T-helper 2 cell treated with Interferon-gamma antibody and Interleukin-4, amounts not matched to agents 5 μg/mL and 100 μg/mL, for 36 hours (primary cell): ENCODE measurements around the gene ERO1A.

Experiments used
- DNase-seq: peaks from one replicate; pipeline ENCODE4 v3.0.0; 2021; ENCODE audit warnings: low spot score
- H3K27ac Mint-ChIP-seq: one replicate; pipeline ENCODE4 v1.8.0; 2021; ENCODE audit warnings: mild to moderate bottlenecking, mixed read lengths
- H3K27me3 Mint-ChIP-seq: one replicate; pipeline ENCODE4 v1.8.0; 2021; ENCODE audit warnings: low read depth, mixed read lengths
- H3K36me3 Mint-ChIP-seq: one replicate; pipeline ENCODE4 v1.8.0; 2021; ENCODE audit warnings: low read depth, mixed read lengths
- H3K4me1 Mint-ChIP-seq: one replicate; pipeline ENCODE4 v1.8.0; 2021; ENCODE audit warnings: low read depth, mixed read lengths
- H3K4me3 Mint-ChIP-seq: one replicate; pipeline ENCODE4 v1.8.0; 2022; ENCODE audit warnings: mild to moderate bottlenecking, moderate library complexity, mixed read lengths
- H3K9me3 Mint-ChIP-seq: one replicate; pipeline ENCODE4 v1.8.0; 2021; ENCODE audit warnings: mixed read lengths

Gene ERO1A

DNA sequence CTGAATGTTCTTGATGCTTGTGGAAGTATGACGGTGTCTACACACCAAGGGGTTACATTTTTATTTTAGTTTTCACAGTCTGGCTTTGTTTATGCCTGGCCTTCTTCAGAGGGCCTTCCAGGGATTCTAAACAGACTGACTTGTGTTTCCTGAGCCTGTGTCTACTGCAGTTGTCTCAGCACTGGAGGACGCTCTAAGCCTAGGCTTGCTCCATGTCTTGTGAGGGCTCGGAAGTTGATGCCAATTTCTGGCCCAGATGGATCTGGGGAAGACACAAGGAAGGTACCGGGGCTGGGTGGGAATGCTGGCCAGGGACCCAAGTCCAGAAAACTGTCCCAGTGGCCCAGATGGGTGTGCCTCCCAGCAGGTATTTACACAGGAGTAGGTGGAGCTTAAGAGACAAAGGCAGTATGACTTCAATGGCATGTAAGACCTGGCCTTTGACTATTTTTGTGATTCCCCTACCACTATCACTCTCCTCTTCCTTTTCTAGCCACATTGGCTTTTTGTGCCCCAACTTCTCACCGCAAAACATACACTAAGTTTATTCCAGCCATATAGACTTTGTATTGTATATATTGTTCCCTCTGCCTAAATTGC, 85.8 kb downstream of the ERO1A start:
- H3K9me3 Mint-ChIP-seq, result peaks cover 5% of the 10 kb centered on the region
- H3K36me3 Mint-ChIP-seq, result no peaks in the 10 kb centered on the region
- no peak for DNase-seq
- H3K27ac Mint-ChIP-seq, result no peak overlapping the region
- H3K27me3 Mint-ChIP-seq, result peaks cover 30% of the 10 kb centered on the region
- no peak overlapping the region for H3K4me3 Mint-ChIP-seq
- H3K4me1 Mint-ChIP-seq, result no peaks in the 10 kb centered on the region

DNA sequence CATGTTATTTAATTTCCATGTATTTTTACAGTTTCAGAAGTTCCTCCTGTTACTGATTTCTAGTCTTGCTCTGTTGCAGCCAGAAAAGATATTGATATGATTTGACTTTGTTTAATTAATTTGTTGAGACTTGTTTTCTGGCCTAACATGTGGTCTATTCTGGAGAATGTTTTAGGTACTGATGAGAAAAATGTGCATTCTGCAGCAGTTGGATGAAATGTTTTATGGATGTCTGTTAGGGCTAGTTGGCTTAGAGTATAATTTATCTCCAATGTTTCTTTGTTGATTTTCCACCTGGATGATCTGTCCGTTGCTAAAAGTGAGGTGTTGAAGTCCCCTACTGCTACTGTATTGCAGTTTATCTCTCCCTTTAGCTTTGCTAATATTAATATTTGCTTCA, 88.3 kb downstream of the ERO1A start:
- DNase-seq, result no peak
- peaks cover 4% of the 10 kb centered on the region for H3K4me1 Mint-ChIP-seq
- no peak overlapping the region for H3K4me3 Mint-ChIP-seq
- H3K9me3 Mint-ChIP-seq, result peaks cover 5% of the 10 kb centered on the region
- no peak overlapping the region for H3K27ac Mint-ChIP-seq
- peaks cover 36% of the 10 kb centered on the region for H3K27me3 Mint-ChIP-seq
- no peaks in the 10 kb centered on the region for H3K36me3 Mint-ChIP-seq

DNA sequence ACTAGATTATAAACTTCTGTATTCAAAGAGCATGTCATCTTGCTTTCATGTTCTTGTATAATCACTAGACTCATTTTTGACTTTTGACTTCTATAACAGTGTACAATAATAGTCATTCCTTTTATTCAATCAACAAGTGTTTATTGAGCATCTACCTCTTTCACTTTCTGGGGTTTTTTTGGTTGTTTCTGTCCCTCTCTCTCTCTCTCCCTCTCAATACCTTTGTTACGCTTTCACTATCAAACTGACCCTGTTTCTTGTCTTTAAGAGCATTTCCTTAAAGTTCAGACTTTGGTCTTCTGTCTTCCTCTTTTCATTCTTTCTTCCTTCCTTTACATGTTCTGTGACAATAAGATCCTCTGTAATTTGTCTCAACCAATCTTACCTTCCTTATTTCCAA, 93.2 kb downstream of the ERO1A start:
- H3K36me3 Mint-ChIP-seq, result no peaks in the 10 kb centered on the region
- no peak overlapping the region for H3K27ac Mint-ChIP-seq
- H3K4me3 Mint-ChIP-seq, result no peak overlapping the region

DNA sequence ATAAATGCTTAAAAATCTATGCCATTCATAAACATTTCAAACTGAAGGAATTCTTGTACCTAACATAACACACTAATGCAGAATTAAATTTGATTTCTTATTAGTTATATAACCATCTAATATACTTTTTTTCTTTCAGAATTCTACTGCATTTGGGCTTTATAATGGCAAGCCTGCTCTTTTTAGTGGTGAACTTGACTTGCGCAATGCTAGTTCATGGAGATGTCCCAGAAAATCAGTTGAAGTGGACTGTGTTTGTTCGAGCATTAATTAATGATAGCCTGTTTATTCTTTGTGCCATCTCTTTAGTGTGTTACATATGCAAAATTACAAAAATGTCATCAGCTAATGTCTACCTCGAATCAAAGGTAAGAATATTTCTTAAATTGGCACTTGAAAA, 95.4 kb downstream of the ERO1A start:
- Mint-ChIP-seq H3K27ac (no peak overlapping the region), H3K27me3 (peaks cover 23% of the 10 kb centered on the region), H3K9me3 (no peaks in the 10 kb centered on the region), H3K36me3 (no peaks in the 10 kb centered on the region), H3K4me3 (no peak overlapping the region), H3K4me1 (peaks cover 4% of the 10 kb centered on the region)
- no peak for DNase-seq

More for the DNA sequence above, 93.2 kb downstream of the ERO1A start:
- DNase-seq, result no peak
- Mint-ChIP-seq H3K4me1 (peaks cover 4% of the 10 kb centered on the region), H3K27me3 (peaks cover 34% of the 10 kb centered on the region), H3K9me3 (peaks cover 5% of the 10 kb centered on the region)

DNA sequence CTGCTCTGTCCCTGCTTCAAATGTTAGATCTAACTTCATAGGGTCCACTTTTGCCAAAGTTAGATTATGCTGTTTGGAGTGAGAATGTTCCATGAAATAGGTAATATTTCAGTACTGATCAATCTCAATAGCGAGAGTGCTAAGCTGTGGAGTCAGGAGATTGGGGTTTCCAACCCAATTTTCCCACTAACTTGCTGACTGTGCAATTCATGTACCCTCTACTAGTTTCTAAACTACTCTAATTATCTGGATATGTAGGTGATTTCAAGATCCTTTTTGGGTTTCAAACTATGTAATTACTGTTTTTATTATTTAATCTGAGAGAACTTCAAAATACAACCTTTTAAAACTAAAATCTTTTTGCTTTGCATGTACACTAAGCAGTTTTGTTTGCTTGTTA, 96.8 kb downstream of the ERO1A start:
- Mint-ChIP-seq H3K4me3 (no peak overlapping the region), H3K9me3 (no peaks in the 10 kb centered on the region), H3K4me1 (peaks cover 4% of the 10 kb centered on the region), H3K27ac (no peak overlapping the region), H3K36me3 (no peaks in the 10 kb centered on the region), H3K27me3 (peaks cover 28% of the 10 kb centered on the region)
- DNase-seq, result no peak

DNA sequence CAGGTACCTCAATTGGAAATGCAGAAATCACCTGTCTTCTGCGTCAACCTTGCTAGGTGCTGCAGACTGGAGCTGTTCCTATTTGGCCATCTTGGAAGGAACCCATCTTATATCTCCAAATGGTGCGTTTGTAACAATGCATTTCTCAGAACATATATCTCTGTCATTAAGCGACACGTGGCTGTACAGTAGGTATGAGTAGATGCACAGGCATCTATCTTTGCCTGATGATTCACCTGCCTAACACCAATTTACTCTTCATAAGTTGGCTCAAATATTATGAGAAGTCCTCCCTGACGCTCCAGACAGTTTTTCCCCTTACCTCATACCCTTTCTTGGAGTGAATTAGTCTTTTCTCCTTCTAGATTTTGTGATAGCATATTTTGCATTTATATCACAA, 98.5 kb downstream of the ERO1A start:
- DNase-seq, result no peak
- H3K4me3 Mint-ChIP-seq, result no peak overlapping the region
- H3K36me3 Mint-ChIP-seq, result no peaks in the 10 kb centered on the region
- H3K27me3 Mint-ChIP-seq, result peaks cover 23% of the 10 kb centered on the region
- no peak overlapping the region for H3K27ac Mint-ChIP-seq
- H3K9me3 Mint-ChIP-seq, result no peaks in the 10 kb centered on the region
- H3K4me1 Mint-ChIP-seq, result no peaks in the 10 kb centered on the region

DNA sequence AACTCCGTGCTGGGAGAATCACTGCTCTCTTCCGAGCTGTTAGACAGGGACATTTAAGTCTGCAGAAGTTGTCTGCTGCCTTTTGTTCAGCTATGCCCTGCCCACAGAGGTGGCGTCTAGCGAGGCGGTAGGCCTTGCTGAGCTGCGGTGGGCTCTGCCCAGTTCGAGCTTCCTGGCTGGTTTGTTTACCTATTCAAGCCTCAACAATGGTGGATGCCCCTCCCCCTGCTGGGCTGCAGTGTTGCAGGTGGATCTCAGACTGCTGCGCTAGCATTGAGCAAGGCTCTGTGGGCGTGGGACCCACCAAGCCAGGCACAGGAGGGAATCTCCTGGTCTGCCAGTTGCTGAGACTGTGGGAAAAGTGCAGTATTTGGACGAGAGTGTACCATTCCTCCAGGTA, 99.0 kb downstream of the ERO1A start:
- Mint-ChIP-seq H3K36me3 (no peaks in the 10 kb centered on the region), H3K9me3 (no peaks in the 10 kb centered on the region), H3K4me3 (no peak overlapping the region), H3K4me1 (no peaks in the 10 kb centered on the region), H3K27ac (no peak overlapping the region), H3K27me3 (peaks cover 23% of the 10 kb centered on the region)
- no peak for DNase-seq

DNA sequence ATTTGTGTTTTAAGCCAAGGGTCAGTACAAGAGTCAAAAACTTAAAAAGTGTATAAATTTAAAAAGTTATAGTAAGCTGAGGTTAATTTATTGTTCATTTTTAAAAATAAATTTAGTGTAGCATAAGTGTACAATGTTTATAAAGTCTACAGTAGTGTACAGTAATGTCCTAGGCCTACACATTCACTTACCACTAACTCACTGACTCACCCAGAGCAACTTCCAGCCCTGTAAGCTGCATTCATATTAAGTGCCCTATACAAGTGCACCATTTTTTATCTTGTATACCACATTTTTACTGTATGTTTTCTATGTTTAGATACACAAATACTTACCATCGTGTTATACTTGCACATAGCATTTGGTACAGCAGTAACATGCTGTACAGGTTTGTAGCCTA, 105.0 kb downstream of the ERO1A start:
- H3K9me3 Mint-ChIP-seq, result no peaks in the 10 kb centered on the region
- H3K4me1 Mint-ChIP-seq, result no peaks in the 10 kb centered on the region
- H3K36me3 Mint-ChIP-seq, result no peaks in the 10 kb centered on the region
- no peak overlapping the region for H3K4me3 Mint-ChIP-seq
- no peak overlapping the region for H3K27ac Mint-ChIP-seq
- peaks cover 14% of the 10 kb centered on the region for H3K27me3 Mint-ChIP-seq
- DNase-seq, result no peak
